Motor neuron (in vitro differentiated cells): ENCODE data around the gene SLC2A9. TPM values are rescaled to one million over a fixed set of nuclear protein-coding genes. Genes with fewer than 3 reads are reported as not detected.

Source experiments
- ATAC-seq, 8 experiments: fragments of 200-7000 bp; cut with Tn5 transposase; replicated peaks in 6 of 8; 2 replicates each; pipeline ENCODE4 v1.8.0; 2021; ENCODE audit warnings: mild to moderate bottlenecking in 8 of 8, moderate library complexity in 8 of 8
- H3K27ac ChIP-seq, 2 donors: fragments of 250-450 bp; sonication (Bioruptor Pico); 2 replicates each; pipeline ENCODE4 v1.9.0; 2021; ENCODE audit warnings: antibody characterized with exemption in 2 of 2, mild to moderate bottlenecking in 2 of 2, moderate library complexity in 1 of 2
- H3K4me1 ChIP-seq, 2 donors: fragments of 250-450 bp; sonication (Bioruptor Pico); replicated peaks in 1 of 2; 2 replicates each; pipeline ENCODE4 v1.6.1; 2021; ENCODE audit warnings: antibody characterized with exemption in 2 of 2, mild to moderate bottlenecking in 2 of 2, moderate library complexity in 1 of 2
- H3K4me3 ChIP-seq, 5 donors: fragments of 250-450 bp; sonication (Bioruptor Pico); 2 replicates each; pipeline ENCODE4 v1.9.0; 2021; ENCODE audit warnings: antibody characterized with exemption in 5 of 5, mild to moderate bottlenecking in 5 of 5, moderate library complexity in 4 of 5
- WGBS, 10 experiments: fragments of 450-650 bp; shearing (Covaris generic); methylation state at CpG; one replicate each; pipeline ENCODE4 v1.0.0; 2022; 5-methylcytosine and 5-hydroxymethylcytosine counted together
- in situ Hi-C, 9 experiments: fragments of 400-800 bp; cut with MboI; loops; one replicate each; pipeline ENCODE4 v1.15.0; 2021; ENCODE audit warnings: low sequenced_read_pairs in 9 of 9, low pct_unique_long_range_greater_than_20kb in 2 of 9; ENCODE audit not compliant: unreplicated experiment in 9 of 9
- total RNA-seq, 8 experiments: library from RNA; unstranded; fragments of 300-600 nt; gene quantifications; 2 replicates each; pipeline versions ENCODE4 v1.2.3 to v1.2.4, GENCODE V29; 2022

Gene SLC2A9
- total RNA-seq, 8 experiments from 2014 or later, result 0.21 to 4.4 (median 1.3) TPM

GRCh38 chr4:9962611-9963314 is 58.5 kb downstream of the SLC2A9 start:
- in situ Hi-C loops, result no loop called here
- Histone ChIP-seq H3K4me1 (peaks cover 2 to 8% of the 10 kb centered on the region in 2 donors), H3K4me3 (no peak overlapping the region), H3K27ac (no peak overlapping the region)
- ATAC-seq, result no peak
- 31 to 100% (median 93%) methylated on average over 2 to 5 of the region's 5 CpGs; no CpG with 5 or more reads in 4 of the 10 experiments for WGBS, 10 experiments

- ATAC-seq, result no peak
- 0 to 100% (median 75%) methylated on average over 1 of the region's 3 CpGs; no CpG with 5 or more reads in 6 of the 10 experiments for WGBS, 10 experiments
- in situ Hi-C loops, result no loop called here
These were observed 66.8 kb downstream of the SLC2A9 start for GRCh38 chr4:9954468-9954867.

GRCh38 chr4:9953089-9953488 is 68.2 kb downstream of the SLC2A9 start:
- H3K4me3 ChIP-seq, result no peak overlapping the region
- ATAC-seq, result no peak
- in situ Hi-C loops, result no loop called here
- peaks cover 22 to 28% of the 10 kb centered on the region in 2 donors for H3K4me1 ChIP-seq
- 38 to 100% (median 95%) methylated on average over 1 to 4 of the region's 4 CpGs; no CpG with 5 or more reads in 2 of the 10 experiments for WGBS, 10 experiments
- no peak overlapping the region for H3K27ac ChIP-seq

More at GRCh38 chr4:9954468-9954867, 66.8 kb downstream of the SLC2A9 start:
- H3K27ac ChIP-seq, result no peak overlapping the region
- H3K4me3 ChIP-seq, result no peak overlapping the region
- H3K4me1 ChIP-seq, result peaks cover 10 to 16% of the 10 kb centered on the region in 2 donors

GRCh38 chr4:9952415-9952950 is 68.8 kb downstream of the SLC2A9 start:
- ATAC-seq, result peak in 7 of 8 experiments; percentile 41 to 70 (median 55)
- in situ Hi-C loops, result no loop called here
- 50 to 96% (median 78%) methylated on average over 3 to 8 of the region's 8 CpGs; no CpG with 5 or more reads in 1 of the 10 experiments for WGBS, 10 experiments
- Histone ChIP-seq H3K27ac (no peak overlapping the region), H3K4me3 (no peak overlapping the region), H3K4me1 (peaks cover 25 to 34% of the 10 kb centered on the region in 2 donors)

GRCh38 chr4:9949573-9949972 is 71.7 kb downstream of the SLC2A9 start:
- Histone ChIP-seq H3K4me1 (peaks cover 27 to 32% of the 10 kb centered on the region in 2 donors), H3K27ac (no peak overlapping the region), H3K4me3 (no peak overlapping the region)
- in situ Hi-C loops, result no loop called here
- ATAC-seq, result peak in 5 of 8 experiments; percentile 83 to 94 (median 93)
- WGBS, 10 experiments, result 0 to 10% (median 0%) methylated on average over 1 to 2 of the region's 2 CpGs; no CpG with 5 or more reads in 7 of the 10 experiments

GRCh38 chr4:9947168-9948062 is 73.9 kb downstream of the SLC2A9 start:
- H3K4me3 ChIP-seq, result no peak overlapping the region
- ATAC-seq, result peak in 1 of 8 experiments; percentile 21
- H3K27ac ChIP-seq, result no peak overlapping the region
- H3K4me1 ChIP-seq, result peaks cover 27 to 32% of the 10 kb centered on the region in 2 donors
- in situ Hi-C loops, result no loop called here
- 50 to 100% (median 80%) methylated on average over 1 to 7 of the region's 10 CpGs for WGBS, 10 experiments

- 20 to 100% (median 77%) methylated on average over 1 to 2 of the region's 2 CpGs; no CpG with 5 or more reads in 4 of the 10 experiments for WGBS, 10 experiments
- no peak overlapping the region for H3K4me3 ChIP-seq
- ATAC-seq, result no peak
- in situ Hi-C loops, result no loop called here
- H3K27ac ChIP-seq, result no peak overlapping the region
- peaks cover 26 to 28% of the 10 kb centered on the region in 2 donors for H3K4me1 ChIP-seq
These were observed 75.1 kb downstream of the SLC2A9 start for GRCh38 chr4:9946170-9946569.

- Histone ChIP-seq H3K4me1 (peaks cover 20 to 25% of the 10 kb centered on the region in 2 donors), H3K4me3 (no peak overlapping the region), H3K27ac (no peak overlapping the region)
- peak in 2 of 8 experiments; percentile 93 to 95 for ATAC-seq
- in situ Hi-C loops, result no loop called here
- WGBS, 10 experiments, result 0 to 100% (median 74%) methylated on average over 1 to 11 of the region's 13 CpGs
These were observed 76.6 kb downstream of the SLC2A9 start for GRCh38 chr4:9944431-9945425.

- in situ Hi-C loops, result no loop called here
- ATAC-seq, result no peak
- no peak overlapping the region for H3K27ac ChIP-seq
- WGBS, 10 experiments, result 40 to 100% (median 89%) methylated on average over 1 to 8 of the region's 9 CpGs; no CpG with 5 or more reads in 5 of the 10 experiments
- H3K4me1 ChIP-seq, result peaks cover 12 to 15% of the 10 kb centered on the region in 2 donors
- H3K4me3 ChIP-seq, result no peak overlapping the region
These were observed 77.5 kb downstream of the SLC2A9 start for GRCh38 chr4:9943761-9944160.

- Histone ChIP-seq H3K4me1 (peaks cover 10% of the 10 kb centered on the region in 2 donors), H3K27ac (no peak overlapping the region), H3K4me3 (no peak overlapping the region)
- ATAC-seq, result no peak
- in situ Hi-C loops, result no loop called here
- 92 to 100% (median 94%) methylated on average over 1 to 7 of the region's 10 CpGs; no CpG with 5 or more reads in 6 of the 10 experiments for WGBS, 10 experiments
These were observed 78.2 kb downstream of the SLC2A9 start for GRCh38 chr4:9942921-9943600.

GRCh38 chr4:9942139-9942538 is 79.2 kb downstream of the SLC2A9 start:
- H3K4me3 ChIP-seq, result no peak overlapping the region
- in situ Hi-C loops, result no loop called here
- no peak for ATAC-seq
- 67 to 100% (median 85%) methylated on average over 1 to 4 of the region's 5 CpGs; no CpG with 5 or more reads in 6 of the 10 experiments for WGBS, 10 experiments
- peaks cover 4 to 5% of the 10 kb centered on the region in 2 donors for H3K4me1 ChIP-seq
- no peak overlapping the region for H3K27ac ChIP-seq
